ENCODE measurements around the gene UBIAD1.
A peak's percentile ranks its signal among the peaks of the same experiment; 100 is the strongest.
"Not testable (repeated sequence)": the region's sequence is repeated elsewhere in the genome, so short reads cannot be mapped to it uniquely, and the experiment has no call there.

Gene UBIAD1

GRCh38 chr1:11272832-11273594 lies at the start of gene UBIAD1:
UBIAD1 (plus strand) TSS chr1:11273198; CDS start chr1:11273532, 334 bp downstream.
- FAIRE-seq, result no peak

- no peak for FAIRE-seq
These were observed 45.6 kb upstream of the UBIAD1 start for GRCh38 chr1:11227106-11228077.

GRCh38 chr1:11229203-11229602 lies 43.8 kb upstream of the UBIAD1 start:
- FAIRE-seq, result no peak

GRCh38 chr1:11233208-11233607 lies 39.8 kb upstream of the UBIAD1 start:
- FAIRE-seq, result no peak

GRCh38 chr1:11237356-11237755 lies 35.6 kb upstream of the UBIAD1 start:
- FAIRE-seq, result no peak

GRCh38 chr1:11238311-11238710 lies 34.7 kb upstream of the UBIAD1 start:
- FAIRE-seq, result no peak

GRCh38 chr1:11245248-11245647 lies 27.8 kb upstream of the UBIAD1 start:
- FAIRE-seq, result no peak

- FAIRE-seq, result no peak
These were observed 26.9 kb upstream of the UBIAD1 start for GRCh38 chr1:11245904-11246719.

GRCh38 chr1:11248169-11248568 lies 24.8 kb upstream of the UBIAD1 start:
- no peak for FAIRE-seq

- FAIRE-seq, result no peak
These were observed 20.5 kb upstream of the UBIAD1 start for GRCh38 chr1:11252538-11252937.

- no peak for FAIRE-seq
These were observed 19.8 kb upstream of the UBIAD1 start for GRCh38 chr1:11253226-11253625.

- no peak for FAIRE-seq
These were observed 16.7 kb upstream of the UBIAD1 start for GRCh38 chr1:11256299-11256698.

GRCh38 chr1:11262171-11263049 lies 10.6 kb upstream of the UBIAD1 start, which contains the start of gene MTOR:
MTOR (minus strand) TSS chr1:11262551; CDS start chr1:11259409, 3,142 bp downstream.
- FAIRE-seq, result peak; percentile 98

- FAIRE-seq, result no peak
These were observed 6.5 kb upstream of the UBIAD1 start for GRCh38 chr1:11266268-11267074.

- FAIRE-seq, result not testable (repeated sequence)
These were observed 5.4 kb upstream of the UBIAD1 start for GRCh38 chr1:11267350-11268337.

GRCh38 chr1:11272544-11272831 lies 510 bp upstream of the UBIAD1 start:
- FAIRE-seq, result no peak

- FAIRE-seq, result no peak
These were observed 717 bp downstream of the UBIAD1 start for GRCh38 chr1:11273595-11274234.

- FAIRE-seq, result no peak
These were observed 6.2 kb downstream of the UBIAD1 start for GRCh38 chr1:11279152-11279551.

- no peak for FAIRE-seq
These were observed 6.6 kb downstream of the UBIAD1 start for GRCh38 chr1:11279630-11280029.
